Keratinocyte (primary cell): ENCODE data around the gene SORBS1.

ENCODE experiments used
- CTCF ChIP-seq, 3 experiments: IDR thresholded peaks in 1 of 3; conservative IDR thresholded peaks in 1 of 3; optimal IDR thresholded peaks in 1 of 3; 2 replicates in 2 of 3; 3 replicates in 1 of 3; pipeline versions ENCODE3 to v1.5.1; 2011; ENCODE audit warnings: low read length in 3 of 3, mild to moderate bottlenecking in 3 of 3, moderate library complexity in 2 of 3, control low read depth in 1 of 3, inconsistent platforms in 1 of 3; ENCODE audit not compliant: insufficient read depth in 2 of 3; ENCODE audit errors: extremely low read depth in 1 of 3
- EZH2 ChIP-seq: IDR thresholded peaks from one replicate; pipeline ENCODE4 v1.6.1; 2012; ENCODE audit warnings: inconsistent platforms, mild to moderate bottlenecking, low read length, moderate library complexity

DNA sequence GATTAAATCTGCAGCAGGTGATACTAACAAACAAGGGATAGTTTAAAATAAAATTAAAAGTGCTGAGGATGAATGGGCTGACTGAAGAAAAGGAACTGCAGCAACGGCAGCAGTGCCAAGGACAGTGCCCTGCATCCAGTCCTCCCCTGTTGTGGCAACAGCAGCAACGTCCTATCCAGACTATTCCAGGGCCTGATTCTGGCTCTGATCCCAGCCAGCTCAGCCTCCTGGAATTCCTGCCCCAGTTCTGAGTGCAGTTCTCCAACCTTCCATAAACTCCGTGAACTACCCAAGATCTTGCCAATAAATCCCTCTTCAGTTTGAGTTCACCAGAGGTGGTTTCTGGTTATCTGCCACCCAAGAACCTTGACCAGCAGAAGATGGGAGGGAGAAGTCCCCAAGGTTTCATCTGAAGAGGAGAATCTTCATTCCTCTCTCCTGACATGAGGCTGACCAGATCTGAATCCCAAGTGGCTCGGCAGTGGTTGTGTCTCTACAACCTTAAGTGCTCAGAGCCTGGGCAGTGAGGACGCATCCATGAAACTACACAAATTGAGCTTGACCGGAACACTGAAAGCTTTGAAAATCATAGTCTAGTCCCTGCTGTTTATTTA lies 115.8 kb downstream of the SORBS1 start:
- TF ChIP-seq CTCF (optimal IDR thresholded peaks at IDR 0.05 in 1 of 3, IDR thresholded peaks at IDR 0.05 in 1 of 3, conservative IDR thresholded peaks at IDR 0.05 in 1 of 3; ENCODE audit: extremely low read depth in 1 of 3, insufficient read depth in 2 of 3, low read length in 3 of 3): no peak
- TF ChIP-seq EZH2: no peak
